ENCODE results near the gene CASP14. TPM values are rescaled to one million over a fixed set of nuclear protein-coding genes. Genes with fewer than 3 reads are reported as not detected.
"Not testable (repeated sequence)": the region's sequence is repeated elsewhere in the genome, so short reads cannot be mapped to it uniquely, and the experiment has no call there.

Gene CASP14
- total RNA-seq, 6 experiments from 2014 or later = not detected

DNA sequence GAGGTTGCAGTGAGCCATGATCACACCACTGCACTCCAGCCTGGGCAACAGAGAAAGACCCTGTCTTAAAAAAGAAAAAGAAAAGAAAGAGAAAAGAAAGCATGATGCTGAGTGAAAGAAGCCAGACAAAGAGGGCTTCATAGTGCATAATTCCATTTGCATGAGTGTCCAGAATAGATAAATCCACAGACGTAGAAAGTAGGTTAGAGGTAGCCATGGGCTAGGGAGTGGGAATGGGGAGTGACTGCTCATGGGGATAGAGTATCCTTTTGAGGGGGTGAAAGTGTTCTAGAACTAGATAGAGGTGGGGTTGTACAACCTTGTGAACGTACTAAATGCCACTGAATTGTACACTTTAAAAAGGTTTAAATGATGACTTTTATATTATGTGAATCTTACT, 25.1 kb downstream of the CASP14 start:
- H3K27me3 Mint-ChIP-seq (ENCODE audit: insufficient read depth) = peaks cover 2% of the 10 kb centered on the region
- H3K9me3 Mint-ChIP-seq = no peaks in the 10 kb centered on the region
- H3K4me3 Mint-ChIP-seq = no peak overlapping the region
- H3K27ac Mint-ChIP-seq = no peak overlapping the region
- TF ChIP-seq CTCF (IDR thresholded peaks at IDR 0.05) = no peak
- no peak for DNase-seq
- no peaks in the 10 kb centered on the region for H3K4me1 Mint-ChIP-seq (ENCODE audit: low read depth)
- no peaks in the 10 kb centered on the region for H3K36me3 Mint-ChIP-seq (ENCODE audit: low read depth)

- H3K9me3 Mint-ChIP-seq = no peaks in the 10 kb centered on the region
- no peak overlapping the region for H3K4me3 Mint-ChIP-seq
Observed at GRCh38 chr19:15075806-15076205, 26.5 kb downstream of the CASP14 start.

DNA sequence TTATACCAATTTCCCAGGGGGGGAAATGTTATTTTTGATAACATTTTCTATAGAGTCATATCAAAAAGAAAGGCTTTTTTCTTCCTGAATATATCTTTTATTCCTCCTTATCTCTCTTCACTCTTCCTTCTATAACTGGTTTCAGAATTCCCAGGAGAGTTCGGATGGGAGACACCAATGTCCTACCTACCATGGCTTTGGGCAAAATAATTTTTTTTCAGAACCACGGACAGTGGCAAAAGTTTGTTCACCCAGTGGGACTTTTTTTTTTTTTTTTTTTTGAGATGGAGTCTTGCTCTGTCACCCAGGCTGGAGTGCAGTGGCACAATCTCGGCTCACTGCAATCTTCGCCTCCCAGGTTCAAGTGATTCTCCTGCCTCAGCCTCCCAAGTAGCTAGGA, 30.7 kb downstream of the CASP14 start:
- peaks cover 11% of the 10 kb centered on the region for H3K27me3 Mint-ChIP-seq (ENCODE audit: insufficient read depth)
- not testable (repeated sequence) for H3K36me3 Mint-ChIP-seq (ENCODE audit: low read depth); H3K4me3 Mint-ChIP-seq; H3K27ac Mint-ChIP-seq; H3K4me1 Mint-ChIP-seq (ENCODE audit: low read depth); H3K9me3 Mint-ChIP-seq; DNase-seq

More at GRCh38 chr19:15075806-15076205, 26.5 kb downstream of the CASP14 start:
- Mint-ChIP-seq H3K36me3 (ENCODE audit: low read depth) (no peaks in the 10 kb centered on the region), H3K27ac (no peak overlapping the region), H3K4me1 (ENCODE audit: low read depth) (no peaks in the 10 kb centered on the region), H3K27me3 (ENCODE audit: insufficient read depth) (peaks cover 2% of the 10 kb centered on the region)
- DNase-seq = no peak
- TF ChIP-seq CTCF (IDR thresholded peaks at IDR 0.05) = no peak

GRCh38 chr19:15081911-15082310, 32.6 kb downstream of the CASP14 start, which contains the start of gene OR1I1:
TSS of gene OR1I1 (plus strand) at chr19:15082211. CDS start at chr19:15087066, 4,855 bp downstream.
- no peak for TF ChIP-seq CTCF (IDR thresholded peaks at IDR 0.05)
- no peaks in the 10 kb centered on the region for H3K4me1 Mint-ChIP-seq (ENCODE audit: low read depth)
- H3K27ac Mint-ChIP-seq = no peak within 1 kb of the TSS
- H3K36me3 Mint-ChIP-seq (ENCODE audit: low read depth) = no peaks in the 10 kb centered on the region
- no peak within 1 kb of the TSS for H3K4me3 Mint-ChIP-seq
- peaks cover 24% of the 10 kb centered on the region for H3K27me3 Mint-ChIP-seq (ENCODE audit: insufficient read depth)
- DNase-seq = no peak
- no peaks in the 10 kb centered on the region for H3K9me3 Mint-ChIP-seq

GRCh38 chr19:15087182-15087581, 37.9 kb downstream of the CASP14 start:
- Mint-ChIP-seq H3K27ac (no peak overlapping the region), H3K36me3 (ENCODE audit: low read depth) (no peaks in the 10 kb centered on the region), H3K4me1 (ENCODE audit: low read depth) (peaks cover 2% of the 10 kb centered on the region; the same call in 1 of the 2 replicates), H3K27me3 (ENCODE audit: insufficient read depth) (peaks cover 31% of the 10 kb centered on the region), H3K9me3 (no peaks in the 10 kb centered on the region), H3K4me3 (no peak overlapping the region)
- DNase-seq = no peak
- no peak for TF ChIP-seq CTCF (IDR thresholded peaks at IDR 0.05)

GRCh38 chr19:15091918-15092753, 42.9 kb downstream of the CASP14 start:
- peak; percentile 55 for DNase-seq
- Mint-ChIP-seq H3K27ac (no peak overlapping the region), H3K27me3 (ENCODE audit: insufficient read depth) (peaks cover 9% of the 10 kb centered on the region), H3K9me3 (no peaks in the 10 kb centered on the region), H3K36me3 (ENCODE audit: low read depth) (no peaks in the 10 kb centered on the region), H3K4me3 (no peak overlapping the region), H3K4me1 (ENCODE audit: low read depth) (peaks cover 6% of the 10 kb centered on the region; the same call in 1 of the 2 replicates)
- TF ChIP-seq CTCF (IDR thresholded peaks at IDR 0.05) = peak; percentile 88
